ENCODE measurements around the gene RNU5D-1. TPM values are rescaled to one million over a fixed set of nuclear protein-coding genes. Genes with fewer than 3 reads are reported as not detected.

The RNU5D-1 gene
- total RNA-seq, 1 experiment from 2014 or later = not detected

DNA sequence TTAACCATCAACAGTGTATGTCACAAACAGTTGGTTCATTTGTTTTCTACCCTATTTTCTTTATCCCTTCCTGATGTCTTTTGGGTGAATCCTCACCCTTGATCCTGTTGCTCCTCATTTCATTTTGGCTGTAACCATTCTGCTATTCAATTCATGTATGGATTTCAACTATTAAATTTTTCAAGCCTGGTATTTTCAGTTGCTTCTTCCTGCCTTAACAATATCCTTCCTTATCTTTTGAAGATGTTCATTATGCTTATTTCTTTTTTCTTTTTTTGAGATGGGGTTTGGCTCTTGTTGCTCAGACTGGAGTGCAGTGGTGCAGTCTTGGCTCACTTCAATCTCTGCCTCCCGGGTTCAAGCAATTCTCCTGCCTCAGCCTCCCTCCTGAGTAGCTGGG is 2.8 kb upstream of the RNU5D-1 start:
- ATAC-seq = no peak
- TF ChIP-seq ZMAT4 (CRISPR knock-in tag; IDR thresholded peaks at IDR 0.05) (no peak), KAT7 (CRISPR knock-in tag; IDR thresholded peaks at IDR 0.05; ENCODE audit: borderline replicate concordance) (no peak), ETV6 (CRISPR knock-in tag; IDR thresholded peaks at IDR 0.05) (no peak), IRF1 (CRISPR knock-in tag; IDR thresholded peaks at IDR 0.05) (no peak), ELF4 (CRISPR knock-in tag; IDR thresholded peaks at IDR 0.05; ENCODE audit: low read depth) (no peak), NR3C1 (CRISPR knock-in tag; conservative IDR thresholded peaks at IDR 0.05; ENCODE audit: low read depth) (no peak), ZNF121 (CRISPR knock-in tag; IDR thresholded peaks at IDR 0.05) (no peak), GABPB1 (CRISPR knock-in tag; IDR thresholded peaks at IDR 0.05) (no peak), NFATC4 (CRISPR knock-in tag; IDR thresholded peaks at IDR 0.05) (no peak), ZNF317 (CRISPR knock-in tag; IDR thresholded peaks at IDR 0.05; ENCODE audit: borderline replicate concordance, low read depth) (no peak), SMAD3 (CRISPR knock-in tag; IDR thresholded peaks at IDR 0.05; ENCODE audit: borderline replicate concordance) (no peak), ZNF219 (CRISPR knock-in tag; IDR thresholded peaks at IDR 0.05; ENCODE audit: borderline replicate concordance) (no peak), ZNF232 (CRISPR knock-in tag; IDR thresholded peaks at IDR 0.05) (no peak), E2F1 (CRISPR knock-in tag; IDR thresholded peaks at IDR 0.05) (no peak)
- TF ChIP-seq, protein P1, sequence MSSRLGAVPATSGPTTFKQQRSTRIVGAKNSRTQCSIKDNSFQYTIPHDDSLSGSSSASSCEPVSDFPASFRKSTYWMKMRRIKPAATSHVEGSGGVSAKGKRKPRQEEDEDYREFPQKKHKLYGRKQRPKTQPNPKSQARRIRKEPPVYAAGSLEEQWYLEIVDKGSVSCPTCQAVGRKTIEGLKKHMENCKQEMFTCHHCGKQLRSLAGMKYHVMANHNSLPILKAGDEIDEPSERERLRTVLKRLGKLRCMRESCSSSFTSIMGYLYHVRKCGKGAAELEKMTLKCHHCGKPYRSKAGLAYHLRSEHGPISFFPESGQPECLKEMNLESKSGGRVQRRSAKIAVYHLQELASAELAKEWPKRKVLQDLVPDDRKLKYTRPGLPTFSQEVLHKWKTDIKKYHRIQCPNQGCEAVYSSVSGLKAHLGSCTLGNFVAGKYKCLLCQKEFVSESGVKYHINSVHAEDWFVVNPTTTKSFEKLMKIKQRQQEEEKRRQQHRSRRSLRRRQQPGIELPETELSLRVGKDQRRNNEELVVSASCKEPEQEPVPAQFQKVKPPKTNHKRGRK (CRISPR knock-in tag; IDR thresholded peaks at IDR 0.05; ENCODE audit: borderline replicate concordance) = no peak
- TF ChIP-seq, protein P2, sequence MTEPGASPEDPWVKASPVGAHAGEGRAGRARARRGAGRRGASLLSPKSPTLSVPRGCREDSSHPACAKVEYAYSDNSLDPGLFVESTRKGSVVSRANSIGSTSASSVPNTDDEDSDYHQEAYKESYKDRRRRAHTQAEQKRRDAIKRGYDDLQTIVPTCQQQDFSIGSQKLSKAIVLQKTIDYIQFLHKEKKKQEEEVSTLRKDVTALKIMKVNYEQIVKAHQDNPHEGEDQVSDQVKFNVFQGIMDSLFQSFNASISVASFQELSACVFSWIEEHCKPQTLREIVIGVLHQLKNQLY (CRISPR knock-in tag; IDR thresholded peaks at IDR 0.05) = no peak
- TF ChIP-seq, protein P3, sequence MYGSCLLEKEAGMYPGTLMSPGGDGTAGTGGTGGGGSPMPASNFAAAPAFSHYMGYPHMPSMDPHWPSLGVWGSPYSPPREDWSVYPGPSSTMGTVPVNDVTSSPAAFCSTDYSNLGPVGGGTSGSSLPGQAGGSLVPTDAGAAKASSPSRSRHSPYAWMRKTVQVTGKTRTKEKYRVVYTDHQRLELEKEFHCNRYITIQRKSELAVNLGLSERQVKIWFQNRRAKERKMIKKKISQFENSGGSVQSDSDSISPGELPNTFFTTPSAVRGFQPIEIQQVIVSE (CRISPR knock-in tag; IDR thresholded peaks at IDR 0.05; ENCODE audit: borderline replicate concordance) = no peak
- TF ChIP-seq, protein P4, sequence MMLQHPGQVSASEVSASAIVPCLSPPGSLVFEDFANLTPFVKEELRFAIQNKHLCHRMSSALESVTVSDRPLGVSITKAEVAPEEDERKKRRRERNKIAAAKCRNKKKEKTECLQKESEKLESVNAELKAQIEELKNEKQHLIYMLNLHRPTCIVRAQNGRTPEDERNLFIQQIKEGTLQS (CRISPR knock-in tag; conservative IDR thresholded peaks at IDR 0.05) = no peak
- H3K27me3 Mint-ChIP-seq (ENCODE audit: low read depth) = no peaks in the 10 kb centered on the region
- no peak overlapping the region for H3K27ac Mint-ChIP-seq
- H3K4me3 Mint-ChIP-seq = no peak overlapping the region
- no peak for DNase-seq (ENCODE audit: low spot score)
- H3K4me1 Mint-ChIP-seq = peaks cover 19% of the 10 kb centered on the region
- POLR2A ChIA-PET = no interaction called here
- no peaks in the 10 kb centered on the region for H3K36me3 Mint-ChIP-seq
- CTCF ChIA-PET = no interaction called here
- peaks cover 6% of the 10 kb centered on the region; the same call in 1 of the 2 replicates for H3K9me3 Mint-ChIP-seq

DNA sequence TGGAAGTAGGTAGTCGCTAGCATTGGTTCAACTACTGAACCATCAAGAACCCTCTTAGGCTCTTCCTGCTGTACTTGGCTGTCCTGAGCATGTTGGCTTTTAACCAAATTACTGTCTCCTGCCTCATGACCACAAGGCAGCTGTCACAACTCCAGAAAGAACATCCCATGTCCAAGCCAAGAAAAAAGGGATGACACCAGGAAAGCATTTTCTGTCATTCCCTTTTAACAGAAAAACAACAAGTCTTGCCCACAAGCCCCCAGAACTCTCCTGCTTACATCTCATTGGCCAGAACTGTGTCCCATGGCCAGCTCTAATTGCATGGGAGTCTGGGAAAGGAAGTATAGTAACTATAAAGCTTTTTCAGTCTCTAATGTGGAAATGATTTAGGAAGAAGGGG is 2.4 kb upstream of the RNU5D-1 start:
- TF ChIP-seq USF1 (CRISPR knock-in tag; IDR thresholded peaks at IDR 0.05) (peak; percentile 66; the same call in 1 of the 2 replicates), ZNF138 (CRISPR knock-in tag; conservative IDR thresholded peaks at IDR 0.05) (no peak), NFYB (CRISPR knock-in tag; conservative IDR thresholded peaks at IDR 0.05; ENCODE audit: low read depth) (peak; percentile 14; the same call in 1 of the 2 replicates)
- TF ChIP-seq, protein P1 (CRISPR knock-in tag; IDR thresholded peaks at IDR 0.05; ENCODE audit: borderline replicate concordance) = no peak
- H3K27ac Mint-ChIP-seq = no peak overlapping the region
- no peak overlapping the region for H3K4me3 Mint-ChIP-seq
- ChIA-PET POLR2A (interaction anchor here (1.3 to 1.9 kb wide), 2 partner anchors 12 to 570 kb away, joined by 3 to 8 read pairs; no protein-coding TSS in a partner anchor), CTCF (interaction anchor here (1.5 kb wide), 1 partner anchor 61 kb away, joined by 3 read pairs; no protein-coding TSS in a partner anchor)
- ATAC-seq (no peak), DNase-seq (ENCODE audit: low spot score) (no peak)
- H3K4me1 Mint-ChIP-seq = peaks cover 19% of the 10 kb centered on the region
- peaks cover 6% of the 10 kb centered on the region; the same call in 1 of the 2 replicates for H3K9me3 Mint-ChIP-seq
- H3K36me3 Mint-ChIP-seq = no peaks in the 10 kb centered on the region
- H3K27me3 Mint-ChIP-seq (ENCODE audit: low read depth) = no peaks in the 10 kb centered on the region
